Brain microvascular endothelial cell (primary cell): Measurements from ENCODE around the gene NSUN2.
"Not testable (repeated sequence)": the region's sequence is repeated elsewhere in the genome, so short reads cannot be mapped to it uniquely, and the experiment has no call there.

Source experiments
- DNase-seq: peaks from one replicate; pipeline ENCODE4 v3.0.0-alpha.2; 2020
- H3K27ac ChIP-seq: fragments of 250-450 bp; sonication (Bioruptor Pico); 2 replicates; pipeline ENCODE4 v1.5.1; 2020; ENCODE audit warnings: mild to moderate bottlenecking, moderate library complexity
- H3K27me3 ChIP-seq: fragments of 250-450 bp; sonication (Bioruptor Pico); replicated peaks from 2 replicates; pipeline ENCODE4 v1.5.1; 2020; ENCODE audit warnings: mild to moderate bottlenecking
- H3K36me3 ChIP-seq: fragments of 250-450 bp; sonication (Bioruptor Pico); replicated peaks from 2 replicates; pipeline ENCODE4 v1.5.1; 2020; ENCODE audit warnings: mild to moderate bottlenecking
- H3K4me3 ChIP-seq: 2 replicates; pipeline ENCODE4 v1.5.1; 2011; ENCODE audit warnings: low read depth, mild to moderate bottlenecking, control low read depth, low read length, moderate library complexity
- in situ Hi-C: cut with HindIII; loops from 2 replicates; pipeline ENCODE4 v1.10.0; 2017; ENCODE audit warnings: low sequenced_read_pairs, low pct_ligation_motif_present
- TF ChIP-seq, protein P1 (sequence below): IDR thresholded peaks from 2 replicates; pipeline ENCODE4 v1.5.1; 2011; ENCODE audit warnings: low read depth, mild to moderate bottlenecking, moderate library complexity, low read length, control low read depth, inconsistent platforms; ENCODE audit errors: missing control alignments

The NSUN2 gene

DNA sequence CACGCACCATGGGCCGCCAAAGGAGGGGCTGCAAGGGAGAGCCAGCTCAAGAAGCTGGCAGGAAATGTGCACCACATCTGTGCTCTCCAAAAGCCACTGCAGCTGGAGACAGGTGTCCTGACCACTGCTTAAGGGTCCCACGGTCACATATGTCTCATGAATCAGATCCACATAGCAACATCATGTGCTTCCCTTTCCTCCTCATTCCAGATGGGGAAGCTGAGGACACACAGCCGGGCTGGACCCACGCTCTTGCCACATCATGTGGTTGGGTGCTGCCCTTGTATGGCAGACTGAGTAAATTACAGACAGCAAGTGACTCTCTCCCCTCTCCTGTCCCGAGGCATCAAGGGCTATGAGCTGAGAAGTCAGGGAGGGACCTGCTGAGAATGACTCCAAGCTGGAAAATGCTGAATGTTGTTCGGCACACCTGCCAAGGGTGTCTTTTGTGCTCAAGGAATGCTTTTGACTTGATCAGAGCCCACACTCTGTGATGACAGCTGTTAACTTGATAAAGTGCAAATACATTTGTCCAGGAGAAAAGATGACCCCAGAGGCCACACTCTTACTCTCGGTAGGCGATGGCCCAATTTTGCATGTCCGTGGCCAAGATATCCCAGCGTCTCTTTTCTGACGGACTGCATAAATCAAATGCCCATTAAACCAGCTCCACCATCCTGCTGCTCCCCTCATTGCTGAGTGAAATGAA is 58.2 kb downstream of the NSUN2 start:
- in situ Hi-C loops: no loop called here
- TF ChIP-seq, protein P1, sequence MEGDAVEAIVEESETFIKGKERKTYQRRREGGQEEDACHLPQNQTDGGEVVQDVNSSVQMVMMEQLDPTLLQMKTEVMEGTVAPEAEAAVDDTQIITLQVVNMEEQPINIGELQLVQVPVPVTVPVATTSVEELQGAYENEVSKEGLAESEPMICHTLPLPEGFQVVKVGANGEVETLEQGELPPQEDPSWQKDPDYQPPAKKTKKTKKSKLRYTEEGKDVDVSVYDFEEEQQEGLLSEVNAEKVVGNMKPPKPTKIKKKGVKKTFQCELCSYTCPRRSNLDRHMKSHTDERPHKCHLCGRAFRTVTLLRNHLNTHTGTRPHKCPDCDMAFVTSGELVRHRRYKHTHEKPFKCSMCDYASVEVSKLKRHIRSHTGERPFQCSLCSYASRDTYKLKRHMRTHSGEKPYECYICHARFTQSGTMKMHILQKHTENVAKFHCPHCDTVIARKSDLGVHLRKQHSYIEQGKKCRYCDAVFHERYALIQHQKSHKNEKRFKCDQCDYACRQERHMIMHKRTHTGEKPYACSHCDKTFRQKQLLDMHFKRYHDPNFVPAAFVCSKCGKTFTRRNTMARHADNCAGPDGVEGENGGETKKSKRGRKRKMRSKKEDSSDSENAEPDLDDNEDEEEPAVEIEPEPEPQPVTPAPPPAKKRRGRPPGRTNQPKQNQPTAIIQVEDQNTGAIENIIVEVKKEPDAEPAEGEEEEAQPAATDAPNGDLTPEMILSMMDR: no peak
- no peaks in the 10 kb centered on the region for H3K36me3 ChIP-seq
- H3K27ac ChIP-seq: no peak overlapping the region
- no peak for DNase-seq
- H3K4me3 ChIP-seq: no peak overlapping the region
- H3K27me3 ChIP-seq: no peaks in the 10 kb centered on the region

DNA sequence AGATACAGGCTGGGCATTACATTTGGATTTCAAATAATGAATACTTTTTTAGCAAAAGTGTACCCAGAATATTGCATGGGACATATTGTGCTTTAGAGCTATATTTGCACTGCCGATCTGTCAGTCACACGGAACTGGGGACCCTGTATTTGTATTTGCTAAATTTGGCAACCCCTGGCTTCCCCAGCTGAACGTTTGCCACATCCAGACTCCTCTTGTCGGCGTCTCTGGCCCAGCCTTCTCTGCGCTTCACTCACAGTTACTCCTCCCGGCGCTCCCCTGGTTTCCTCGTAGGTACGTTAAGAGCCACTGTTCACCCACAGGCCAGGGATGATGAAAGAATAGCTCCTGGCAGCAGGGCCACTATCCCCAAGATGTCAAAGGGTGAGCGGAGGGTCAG is 58.7 kb downstream of the NSUN2 start:
- Histone ChIP-seq H3K4me3 (no peak overlapping the region), H3K27ac (no peak overlapping the region), H3K27me3 (no peaks in the 10 kb centered on the region), H3K36me3 (no peaks in the 10 kb centered on the region)
- TF ChIP-seq, protein P1: no peak
- in situ Hi-C loops: no loop called here
- no peak for DNase-seq

DNA sequence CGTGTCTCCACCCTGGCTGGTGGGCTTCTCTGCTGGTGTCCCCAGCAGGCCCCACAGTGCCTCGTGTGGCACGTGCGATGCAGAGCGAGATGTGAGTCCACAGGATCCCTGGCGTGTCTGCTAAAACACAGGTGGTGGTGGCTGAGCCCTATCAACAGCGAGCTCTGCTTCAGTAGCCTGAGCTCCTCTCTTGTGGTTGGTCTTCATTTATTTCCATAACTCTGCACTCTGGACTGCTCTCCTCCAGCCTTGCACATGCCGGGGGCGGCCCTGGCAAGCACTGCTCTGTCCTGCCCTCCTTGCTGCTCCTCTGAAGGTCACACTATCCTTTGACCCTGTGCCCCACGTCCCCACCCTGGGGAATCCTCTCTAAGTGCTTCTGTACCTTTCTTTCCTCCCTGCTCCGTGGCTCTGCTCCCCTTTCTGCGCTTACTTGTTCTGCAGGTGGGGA is 59.2 kb downstream of the NSUN2 start:
- TF ChIP-seq, protein P1: no peak
- in situ Hi-C loops: no loop called here
- Histone ChIP-seq H3K27me3 (no peaks in the 10 kb centered on the region), H3K36me3 (no peaks in the 10 kb centered on the region), H3K4me3 (no peak overlapping the region), H3K27ac (no peak overlapping the region)
- DNase-seq: no peak

DNA sequence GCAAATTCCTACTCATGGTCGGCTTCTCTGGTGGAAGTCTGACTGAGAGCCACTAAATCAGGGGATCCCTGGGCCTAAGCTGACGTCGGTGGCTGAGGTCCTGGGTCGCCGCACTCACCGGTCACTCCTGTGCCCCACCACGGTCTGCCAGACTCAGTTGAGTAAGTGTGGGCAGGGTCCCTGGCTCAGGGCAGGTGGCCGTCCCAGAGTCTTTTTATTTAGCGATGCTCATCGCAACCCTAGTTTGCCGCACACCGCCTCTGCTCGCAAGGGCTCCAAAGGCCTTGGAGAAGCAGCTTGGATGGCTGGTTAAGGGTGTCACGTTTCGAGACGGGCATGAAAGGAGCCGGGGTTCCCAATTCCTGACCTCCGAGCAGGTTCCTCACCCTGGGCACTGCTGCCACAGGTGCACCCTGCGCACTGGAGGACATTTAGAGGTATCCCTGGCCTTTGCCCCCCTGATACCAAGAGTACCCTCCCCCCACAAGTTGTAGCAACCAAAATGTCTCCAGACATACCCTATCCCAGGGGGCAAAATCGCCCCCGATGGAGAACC is 59.9 kb downstream of the NSUN2 start:
- in situ Hi-C loops: no loop called here
- TF ChIP-seq, protein P1: no peak

DNA sequence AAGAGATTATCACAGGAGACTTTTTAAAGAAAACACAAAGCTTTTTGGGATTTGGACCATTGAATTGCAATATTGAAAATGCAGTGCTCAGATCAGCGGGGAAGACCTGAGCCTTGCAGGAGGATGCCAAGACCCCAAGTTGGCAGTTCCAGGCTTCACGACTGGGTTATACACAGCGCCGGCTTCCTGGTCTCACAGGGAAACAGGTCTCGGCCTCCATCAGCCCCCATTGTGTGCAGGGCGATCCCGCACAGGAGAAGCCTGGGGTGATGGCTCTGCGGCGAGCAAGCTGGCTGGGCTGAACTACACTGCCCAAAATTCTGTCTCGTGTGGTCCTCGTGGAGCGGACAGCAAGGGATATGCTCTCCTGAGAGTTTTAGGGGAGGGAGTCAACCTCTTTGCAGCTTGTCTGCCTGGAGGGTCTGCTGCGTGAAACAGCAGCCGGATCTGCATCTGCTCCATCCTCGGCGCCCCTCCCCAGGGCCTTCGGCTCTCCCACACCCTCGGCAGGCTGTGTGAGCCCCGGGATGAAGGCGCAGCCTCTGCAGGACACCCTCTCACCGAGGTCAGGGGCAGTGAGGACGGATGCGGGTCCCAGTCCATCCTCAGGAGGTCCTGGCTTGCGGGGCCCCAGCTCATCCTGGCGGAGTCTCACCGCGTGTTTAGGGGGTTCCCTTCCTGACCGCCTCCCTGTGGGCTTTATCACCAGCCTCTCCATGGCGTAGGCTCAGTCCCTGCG is 60.6 kb downstream of the NSUN2 start:
- Histone ChIP-seq H3K36me3 (no peaks in the 10 kb centered on the region), H3K27ac (no peak overlapping the region), H3K4me3 (no peak overlapping the region), H3K27me3 (no peaks in the 10 kb centered on the region)
- in situ Hi-C loops: no loop called here
- TF ChIP-seq, protein P1: no peak
- no peak for DNase-seq

More for the DNA sequence above, 59.9 kb downstream of the NSUN2 start:
- no peak for DNase-seq
- H3K27me3 ChIP-seq: no peaks in the 10 kb centered on the region
- no peaks in the 10 kb centered on the region for H3K36me3 ChIP-seq
- H3K4me3 ChIP-seq: no peak overlapping the region
- H3K27ac ChIP-seq: no peak overlapping the region

DNA sequence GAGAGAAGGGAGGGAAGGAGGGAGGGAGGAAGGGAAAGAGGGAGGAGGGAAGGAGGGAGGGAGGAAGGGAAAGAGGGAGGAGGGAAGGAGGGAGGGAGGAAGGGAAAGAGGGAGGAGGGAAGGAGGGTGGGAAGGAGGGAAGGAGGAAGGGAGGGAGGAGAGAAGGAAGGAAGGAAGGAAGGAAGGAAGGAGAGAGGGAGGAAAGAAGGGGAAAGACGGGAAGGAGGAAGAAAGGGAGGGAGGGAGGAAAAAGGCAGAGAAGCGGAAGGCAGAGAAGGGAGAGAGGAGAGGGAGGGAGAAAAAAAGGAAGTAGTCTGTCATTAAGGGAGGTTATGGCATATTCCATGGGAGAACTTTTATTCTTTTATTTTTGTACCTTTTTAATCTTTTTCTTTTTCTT is 61.2 kb downstream of the NSUN2 start:
- H3K4me3 ChIP-seq, H3K27ac ChIP-seq, H3K36me3 ChIP-seq, DNase-seq, in situ Hi-C loops, H3K27me3 ChIP-seq: not testable (repeated sequence)
